Keratinocyte (primary cell): ENCODE measurements around the gene ERVMER34-1. TPM values are rescaled to one million over a fixed set of nuclear protein-coding genes. Genes with fewer than 3 reads are reported as not detected.

Experiments
- DNase-seq: peaks from one replicate; pipeline ENCODE4 v3.0.0-alpha.2; 2011; ENCODE audit warnings: low read depth, missing footprints, low spot score
- FAIRE-seq: peaks from 2 replicates; lab custom pipeline; 2011; peaks lifted over from hg19 to GRCh38; lab: Jason Lieb, UNC
- H2AFZ ChIP-seq: 2 replicates; pipeline ENCODE4 v1.6.0; 2012; ENCODE audit warnings: low read length, control low read depth, inconsistent platforms; ENCODE audit not compliant: control insufficient read depth
- H3K27ac ChIP-seq: 2 replicates; pipeline ENCODE4 v1.5.1; 2011; ENCODE audit warnings: low read length; ENCODE audit not compliant: control insufficient read depth, insufficient read depth
- H3K27me3 ChIP-seq: 3 replicates; pipeline ENCODE4 v1.6.0; 2011; ENCODE audit warnings: low read length; ENCODE audit not compliant: control insufficient read depth, insufficient read depth; ENCODE audit errors: extremely low read depth
- H3K36me3 ChIP-seq, 2 experiments: 2 replicates in 1 of 2; 3 replicates in 1 of 2; pipeline ENCODE4 v1.5.1; 2011; ENCODE audit warnings: low read length in 2 of 2, mild to moderate bottlenecking in 1 of 2; ENCODE audit not compliant: control insufficient read depth in 2 of 2, insufficient read depth in 2 of 2; ENCODE audit errors: extremely low read depth in 1 of 2
- H3K4me1 ChIP-seq: 3 replicates; pipeline ENCODE4 v1.5.1; 2011; ENCODE audit warnings: low read length; ENCODE audit not compliant: control insufficient read depth, insufficient read depth; ENCODE audit errors: extremely low read depth
- H3K4me2 ChIP-seq: 3 replicates; pipeline ENCODE4 v1.6.0; 2011; ENCODE audit warnings: low read depth, low read length; ENCODE audit not compliant: control insufficient read depth, insufficient read depth; ENCODE audit errors: extremely low read depth
- H3K4me3 ChIP-seq, 3 experiments: fragments of 200-600 bp in 1 of 3; sonication (generic) in 1 of 3; 2 replicates in 2 of 3; 3 replicates in 1 of 3; pipeline ENCODE4 v1.5.1; 2011 to 2016; ENCODE audit warnings: low read length in 3 of 3, mild to moderate bottlenecking in 3 of 3, control low read depth in 2 of 3, inconsistent platforms in 1 of 3, low read depth in 1 of 3, mixed read lengths in 1 of 3, mixed run types in 1 of 3, moderate library complexity in 1 of 3; ENCODE audit not compliant: control insufficient read depth in 2 of 3, insufficient read depth in 2 of 3; ENCODE audit errors: extremely low read depth in 1 of 3
- H3K79me2 ChIP-seq: 2 replicates; pipeline ENCODE4 v1.6.0; 2012; ENCODE audit warnings: low read length; ENCODE audit not compliant: control insufficient read depth, insufficient read depth
- H3K9ac ChIP-seq: 3 replicates; pipeline ENCODE4 v1.6.0; 2011; ENCODE audit warnings: low read length; ENCODE audit not compliant: control insufficient read depth, insufficient read depth; ENCODE audit errors: extremely low read depth
- H3K9me1 ChIP-seq: 3 replicates; pipeline ENCODE4 v1.6.0; 2011; ENCODE audit warnings: low read length; ENCODE audit not compliant: control insufficient read depth, insufficient read depth; ENCODE audit errors: extremely low read depth
- H3K9me3 ChIP-seq: 2 replicates; pipeline ENCODE4 v1.5.1; 2012; ENCODE audit warnings: low read depth, low read length; ENCODE audit not compliant: control insufficient read depth
- H4K20me1 ChIP-seq: 3 replicates; pipeline ENCODE4 v1.6.0; 2011; ENCODE audit warnings: low read length; ENCODE audit not compliant: control insufficient read depth, insufficient read depth; ENCODE audit errors: extremely low read depth
- EZH2 ChIP-seq: IDR thresholded peaks from one replicate; pipeline ENCODE4 v1.6.1; 2012; ENCODE audit warnings: inconsistent platforms, mild to moderate bottlenecking, low read length, moderate library complexity
- dilution Hi-C: fragments of 300-500 bp; cut with MboI; formaldehyde crosslinking; loops from one replicate; pipeline ENCODE4 v1.7.0; 2020; ENCODE audit warnings: low sequenced_read_pairs; ENCODE audit not compliant: extremely low pct_ligation_motif_present
- polyA plus RNA-seq, 5 experiments: library from polyadenylated mRNA; depleted of rRNA in 3 of 5; stranded (reverse) in 3 of 5; stranded (forward) in 1 of 5; unstranded in 1 of 5; fragments of >200 nt; gene quantifications; 1 replicate in 1 of 5; 2 replicates in 3 of 5; 3 replicates in 1 of 5; pipeline versions ENCODE4 v1.2.1 to v1.2.3, GENCODE V29; 2011 to 2012; ENCODE audit warnings: missing spikeins in 2 of 5, low read depth in 1 of 5, low replicate concordance in 1 of 5
- TF ChIP-seq, protein P1 (sequence below), 3 experiments: IDR thresholded peaks in 1 of 3; conservative IDR thresholded peaks in 1 of 3; optimal IDR thresholded peaks in 1 of 3; 2 replicates in 2 of 3; 3 replicates in 1 of 3; pipeline versions ENCODE3 to v1.5.1; 2011; ENCODE audit warnings: low read length in 3 of 3, mild to moderate bottlenecking in 3 of 3, moderate library complexity in 2 of 3, control low read depth in 1 of 3, inconsistent platforms in 1 of 3; ENCODE audit not compliant: insufficient read depth in 2 of 3; ENCODE audit errors: extremely low read depth in 1 of 3

ERVMER34-1 gene
- polyA plus RNA-seq, 1 donor (not counting 4 experiments of a cell fraction or from before 2014, with no cell fraction given), result 4.3 TPM

DNA sequence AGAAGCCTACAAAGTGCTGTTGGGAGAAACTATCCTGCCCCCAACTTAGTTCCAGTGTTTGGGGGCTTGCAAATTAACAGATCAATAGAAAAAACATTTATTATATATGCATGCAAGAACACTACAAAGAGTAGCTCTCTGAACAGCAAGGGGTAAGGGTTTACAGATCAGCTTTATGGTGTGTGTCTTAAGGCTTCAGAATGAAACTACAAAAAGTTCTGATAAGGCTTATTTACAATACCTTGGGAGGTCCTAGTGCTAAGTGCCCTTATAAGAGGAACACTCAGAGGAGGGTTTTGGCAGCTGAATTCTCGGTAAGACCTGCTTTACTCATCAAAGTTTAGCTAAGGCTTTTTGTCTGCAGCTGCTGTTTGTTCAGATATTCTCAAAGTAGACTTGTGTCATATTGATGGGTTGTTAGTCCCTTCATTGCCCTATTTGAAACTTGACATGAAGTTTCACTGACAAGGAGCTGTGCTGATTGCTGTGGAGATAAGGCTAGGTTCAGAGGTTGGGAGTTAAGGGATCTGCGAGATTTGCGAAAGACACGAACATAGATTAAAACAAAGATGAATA lies 7.7 kb downstream of the ERVMER34-1 start:
- Histone ChIP-seq H3K27me3 (no peaks in the 10 kb centered on the region), H2AFZ (no peak overlapping the region), H3K9ac (no peak overlapping the region), H3K4me3 (no peak overlapping the region), H3K79me2 (no peaks in the 10 kb centered on the region), H3K27ac (no peak overlapping the region), H3K4me2 (no peak overlapping the region), H3K4me1 (no peaks in the 10 kb centered on the region), H3K9me1 (no peaks in the 10 kb centered on the region), H3K36me3 (peaks cover 0 to 2% of the 10 kb centered on the region in 2 experiments), H4K20me1 (no peaks in the 10 kb centered on the region), H3K9me3 (no peaks in the 10 kb centered on the region)
- no peak for TF ChIP-seq EZH2
- TF ChIP-seq, protein P1, sequence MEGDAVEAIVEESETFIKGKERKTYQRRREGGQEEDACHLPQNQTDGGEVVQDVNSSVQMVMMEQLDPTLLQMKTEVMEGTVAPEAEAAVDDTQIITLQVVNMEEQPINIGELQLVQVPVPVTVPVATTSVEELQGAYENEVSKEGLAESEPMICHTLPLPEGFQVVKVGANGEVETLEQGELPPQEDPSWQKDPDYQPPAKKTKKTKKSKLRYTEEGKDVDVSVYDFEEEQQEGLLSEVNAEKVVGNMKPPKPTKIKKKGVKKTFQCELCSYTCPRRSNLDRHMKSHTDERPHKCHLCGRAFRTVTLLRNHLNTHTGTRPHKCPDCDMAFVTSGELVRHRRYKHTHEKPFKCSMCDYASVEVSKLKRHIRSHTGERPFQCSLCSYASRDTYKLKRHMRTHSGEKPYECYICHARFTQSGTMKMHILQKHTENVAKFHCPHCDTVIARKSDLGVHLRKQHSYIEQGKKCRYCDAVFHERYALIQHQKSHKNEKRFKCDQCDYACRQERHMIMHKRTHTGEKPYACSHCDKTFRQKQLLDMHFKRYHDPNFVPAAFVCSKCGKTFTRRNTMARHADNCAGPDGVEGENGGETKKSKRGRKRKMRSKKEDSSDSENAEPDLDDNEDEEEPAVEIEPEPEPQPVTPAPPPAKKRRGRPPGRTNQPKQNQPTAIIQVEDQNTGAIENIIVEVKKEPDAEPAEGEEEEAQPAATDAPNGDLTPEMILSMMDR (optimal IDR thresholded peaks at IDR 0.05 in 1 of 3, IDR thresholded peaks at IDR 0.05 in 1 of 3, conservative IDR thresholded peaks at IDR 0.05 in 1 of 3; ENCODE audit: extremely low read depth in 1 of 3, insufficient read depth in 2 of 3, low read length in 3 of 3), result no peak
- DNase-seq, result no peak
- dilution Hi-C loops, result no loop called here
- no peak for FAIRE-seq

DNA sequence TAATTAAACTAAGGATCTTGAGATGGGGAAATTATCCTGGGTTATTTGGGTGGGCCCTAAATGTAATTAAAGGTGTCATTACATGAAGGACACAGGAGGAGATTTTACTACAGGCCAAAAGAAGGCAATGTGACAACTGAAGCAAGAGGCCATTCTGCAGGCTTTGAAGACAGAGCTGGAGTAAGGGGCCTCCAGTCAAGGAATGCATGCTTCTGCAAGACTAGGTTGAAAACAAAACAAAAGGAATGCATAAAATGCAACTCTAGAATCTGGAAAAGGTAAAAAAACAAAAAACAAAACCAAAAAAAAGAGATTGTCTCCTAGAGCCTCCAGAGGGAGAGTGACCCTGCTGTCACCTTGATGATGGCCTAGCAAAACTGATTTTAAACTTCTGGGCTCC lies 21.6 kb downstream of the ERVMER34-1 start:
- FAIRE-seq (peak; percentile 48), DNase-seq (no peak)
- dilution Hi-C loops, result no loop called here
- H4K20me1 ChIP-seq, result no peaks in the 10 kb centered on the region
- no peak overlapping the region for H3K27ac ChIP-seq
- H3K9ac ChIP-seq, result no peak overlapping the region
- no peak overlapping the region for H3K4me2 ChIP-seq
- no peaks in the 10 kb centered on the region for H3K36me3 ChIP-seq
- TF ChIP-seq EZH2, result no peak
- TF ChIP-seq, protein P1 (optimal IDR thresholded peaks at IDR 0.05 in 1 of 3, IDR thresholded peaks at IDR 0.05 in 1 of 3, conservative IDR thresholded peaks at IDR 0.05 in 1 of 3; ENCODE audit: extremely low read depth in 1 of 3, insufficient read depth in 2 of 3, low read length in 3 of 3), result no peak
- no peaks in the 10 kb centered on the region for H3K79me2 ChIP-seq
- no peaks in the 10 kb centered on the region for H3K27me3 ChIP-seq
- H3K4me1 ChIP-seq, result no peaks in the 10 kb centered on the region
- H3K9me1 ChIP-seq, result no peaks in the 10 kb centered on the region
- H3K9me3 ChIP-seq, result no peaks in the 10 kb centered on the region
- no peak overlapping the region for H2AFZ ChIP-seq
- no peak overlapping the region for H3K4me3 ChIP-seq
